ENCODE data around the gene GGT5.

- TF ChIP-seq BHLHE40 (IDR thresholded peaks at IDR 0.05; ENCODE audit: borderline replicate concordance): no peak
- TF ChIP-seq ELF4 (IDR thresholded peaks at IDR 0.05): no peak
- no peak for TF ChIP-seq SP1 (IDR thresholded peaks at IDR 0.05)
- no peak for TF ChIP-seq FOXM1 (IDR thresholded peaks at IDR 0.05; ENCODE audit: borderline replicate concordance)
- no peak for TF ChIP-seq FOXK2 (IDR thresholded peaks at IDR 0.05)
- no peak for TF ChIP-seq ZNF384 (IDR thresholded peaks at IDR 0.05)
- no peak for TF ChIP-seq FOXA1 (IDR thresholded peaks at IDR 0.05)
- TF ChIP-seq PKNOX1 (IDR thresholded peaks at IDR 0.05): no peak
- TF ChIP-seq LEF1 (IDR thresholded peaks at IDR 0.05; ENCODE audit: borderline replicate concordance): no peak
- no peak for TF ChIP-seq SUZ12 (IDR thresholded peaks at IDR 0.05)
Observed at GRCh38 chr22:24186352-24186740, 58.5 kb downstream of the GGT5 start.

Measured in HEK293T (cell line).